HEK293T (cell line): ENCODE data around the gene PRDM12.
"Not testable (repeated sequence)": the region's sequence is repeated elsewhere in the genome, so short reads cannot be mapped to it uniquely, and the experiment has no call there.

ENCODE experiments used
- BHLHE40 ChIP-seq: fragments of 450-650 bp; IDR thresholded peaks from 2 replicates; pipeline ENCODE4 v1.6.1; 2016; ENCODE audit warnings: mild to moderate bottlenecking, moderate library complexity, borderline replicate concordance
- CTBP1 ChIP-seq: fragments of 450-650 bp; IDR thresholded peaks from 2 replicates; pipeline ENCODE4 v1.6.1; 2016; ENCODE audit warnings: borderline replicate concordance
- FOXA1 ChIP-seq: fragments of 450-650 bp; IDR thresholded peaks from 2 replicates; pipeline ENCODE4 v1.6.1; 2016; ENCODE audit warnings: mild to moderate bottlenecking
- FOXK2 ChIP-seq: fragments of 450-650 bp; IDR thresholded peaks from 2 replicates; pipeline ENCODE4 v1.6.1; 2016; ENCODE audit warnings: mild to moderate bottlenecking
- FOXM1 ChIP-seq: fragments of 450-650 bp; IDR thresholded peaks from 2 replicates; pipeline ENCODE4 v1.6.1; 2017; ENCODE audit warnings: mild to moderate bottlenecking, borderline replicate concordance
- L3MBTL2 ChIP-seq: fragments of 450-650 bp; conservative IDR thresholded peaks from 2 replicates; pipeline ENCODE4 v1.6.1; 2016; ENCODE audit warnings: mild to moderate bottlenecking
- TARDBP ChIP-seq: fragments of 450-650 bp; IDR thresholded peaks from 2 replicates; pipeline ENCODE4 v1.6.1; 2016

- not testable (repeated sequence) for TF ChIP-seq FOXM1, BHLHE40, TARDBP, FOXK2, L3MBTL2, CTBP1, FOXA1
Measured at GRCh38 chr9:130685945-130686344, 21.6 kb downstream of the PRDM12 start.
